Right lobe of liver (tissue), 6 donors: Measurements from ENCODE around the gene DENND4A. TPM values are rescaled to one million over a fixed set of nuclear protein-coding genes. Genes with fewer than 3 reads are reported as not detected.
"Not testable (repeated sequence)": the region's sequence is repeated elsewhere in the genome, so short reads cannot be mapped to it uniquely, and the experiment has no call there.

Source experiments
- ATAC-seq, 4 donors: fragments of 200-7000 bp; cut with Tn5 transposase; one replicate each; pipeline ENCODE4 v1.9.1; 2020; ENCODE audit warnings: mild to moderate bottlenecking in 4 of 4, moderate library complexity in 4 of 4
- DNase-seq, 3 donors: peaks; one replicate each; pipeline ENCODE4 v3.0.0-alpha.2; 2020
- H3K27ac ChIP-seq, 3 donors: fragments of 200-600 bp; one replicate each; pipeline ENCODE4 v1.8.0; 2022
- H3K27me3 ChIP-seq, 2 donors: fragments of 200-600 bp; one replicate each; pipeline ENCODE4 v1.8.0; 2022
- H3K36me3 ChIP-seq, 4 donors: fragments of 200-600 bp; sonication (generic) in 1 of 4; one replicate each; pipeline versions ENCODE4 v1.5.1 to v1.8.0; 2017 to 2022; ENCODE audit warnings: control low read depth in 1 of 4
- H3K4me1 ChIP-seq, 4 donors: fragments of 200-600 bp; sonication (generic) in 1 of 4; one replicate each; pipeline versions ENCODE4 v1.5.1 to v1.8.0; 2017 to 2022; ENCODE audit warnings: control low read depth in 1 of 4
- H3K4me3 ChIP-seq, 3 donors: fragments of 200-600 bp; one replicate each; pipeline ENCODE4 v1.8.0; 2022
- H3K9me3 ChIP-seq, 4 donors: fragments of 200-600 bp; sonication (generic) in 1 of 4; one replicate each; pipeline versions ENCODE4 v1.5.1 to v1.8.0; 2017 to 2022; ENCODE audit warnings: control low read depth in 1 of 4
- CTCF ChIP-seq, 4 donors: fragments of 200-600 bp in 3 of 4; fragments of 450-650 bp in 1 of 4; IDR thresholded peaks; one replicate each; pipeline versions ENCODE4 v1.5.1 to v1.8.0; 2016 to 2022; ENCODE audit warnings: antibody characterized with exemption in 4 of 4, mild to moderate bottlenecking in 2 of 4
- POLR2A ChIP-seq: fragments of 450-650 bp; IDR thresholded peaks from one replicate; pipeline ENCODE4 v1.6.1; 2017; ENCODE audit warnings: antibody characterized with exemption, mild to moderate bottlenecking
- WGBS: methylation state at CpG from one replicate; pipeline ENCODE4 v1.1.6; 2018; ENCODE audit warnings: low coverage, low lambda C conversion rate; ENCODE audit not compliant: insufficient coverage; ENCODE audit errors: missing lambda C conversion rate; 5-methylcytosine and 5-hydroxymethylcytosine counted together
- intact Hi-C, 2 donors: fragments of 100-400 bp; cut with DNase I; formaldehyde crosslinking; loops; one replicate each; pipeline versions ENCODE4 v1.11.2 to v1.14.1; 2022
- total RNA-seq, 6 experiments: library from RNA; depleted of rRNA in 2 of 6; stranded (reverse); fragments of >200 nt in 2 of 6; fragmentation: NEBNext Ultra II Directional in 3 of 6; extraction: Animal tissue kit (Norgen Biotek cat#: 25700) in 3 of 6; gene quantifications; one replicate each; pipeline versions ENCODE4 v1.1.0 to v1.2.4, GENCODE V29; 2016 to 2023
- donor health status: DM: no; HTN: yes; CAD: no.
- donor health status: DM: no; HTN: no; CAD: no.
- donor health status: DM: no; HTN: no; CAD: no.
- donor health status: DM: no; HTN: yes; CAD: no.
- donor health status: DM: no; HTN: yes; CAD: no.

DENND4A gene
- total RNA-seq, 6 experiments from 2014 or later = 12.7 to 32.4 (median 21.5) TPM

- intact Hi-C loops = no loop called here
- 100% methylated on average over 1 of the region's 1 CpG for WGBS
These were observed 20.8 kb upstream of the DENND4A start for GRCh38 chr15:65812916-65813315.

GRCh38 chr15:65812467-65812866, 20.4 kb upstream of the DENND4A start:
- no peaks in the 10 kb centered on the region for H3K36me3 ChIP-seq
- H3K27ac ChIP-seq = no peak overlapping the region
- no peaks in the 10 kb centered on the region for H3K9me3 ChIP-seq
- intact Hi-C loops = no loop called here
- no peaks in the 10 kb centered on the region for H3K27me3 ChIP-seq
- 94% methylated on average over 2 of the region's 3 CpGs for WGBS
- DNase-seq (no peak), ATAC-seq (no peak)
- no peaks in the 10 kb centered on the region for H3K4me1 ChIP-seq
- TF ChIP-seq CTCF (IDR thresholded peaks at IDR 0.05) (no peak), POLR2A (no peak)
- H3K4me3 ChIP-seq = no peak overlapping the region

More at GRCh38 chr15:65812916-65813315, 20.8 kb upstream of the DENND4A start:
- Histone ChIP-seq H3K36me3 (no peaks in the 10 kb centered on the region), H3K9me3 (no peaks in the 10 kb centered on the region), H3K27ac (no peak overlapping the region), H3K4me1 (no peaks in the 10 kb centered on the region), H3K4me3 (no peak overlapping the region), H3K27me3 (no peaks in the 10 kb centered on the region)
- TF ChIP-seq CTCF (IDR thresholded peaks at IDR 0.05) (no peak), POLR2A (no peak)
- ATAC-seq (no peak), DNase-seq (no peak)

GRCh38 chr15:65811835-65812234, 19.7 kb upstream of the DENND4A start:
- H3K27me3 ChIP-seq = no peaks in the 10 kb centered on the region
- DNase-seq (no peak), ATAC-seq (no peak)
- H3K27ac ChIP-seq = no peak overlapping the region
- H3K4me1 ChIP-seq = no peaks in the 10 kb centered on the region
- TF ChIP-seq CTCF (IDR thresholded peaks at IDR 0.05) (no peak), POLR2A (no peak)
- no peaks in the 10 kb centered on the region for H3K9me3 ChIP-seq
- intact Hi-C loops = no loop called here
- H3K4me3 ChIP-seq = no peak overlapping the region
- no CpG with 5 or more reads among the region's 3 CpGs for WGBS
- no peaks in the 10 kb centered on the region for H3K36me3 ChIP-seq

GRCh38 chr15:65811011-65811733, 19.1 kb upstream of the DENND4A start:
- H3K36me3 ChIP-seq, H3K4me3 ChIP-seq, H3K9me3 ChIP-seq, H3K27ac ChIP-seq, DNase-seq, intact Hi-C loops, H3K4me1 ChIP-seq, H3K27me3 ChIP-seq, ATAC-seq: not testable (repeated sequence)
- 93% methylated on average over 4 of the region's 4 CpGs for WGBS

- 86% methylated on average over 3 of the region's 3 CpGs for WGBS
- intact Hi-C loops = no loop called here
- H3K27ac ChIP-seq = no peak overlapping the region
- no peaks in the 10 kb centered on the region for H3K36me3 ChIP-seq
- H3K4me1 ChIP-seq = peaks cover 0 to 15% (median 6%) of the 10 kb centered on the region in 4 donors
- ATAC-seq = no peak
- H3K9me3 ChIP-seq = no peaks in the 10 kb centered on the region
- DNase-seq = no peak
- H3K27me3 ChIP-seq = no peaks in the 10 kb centered on the region
- no peak overlapping the region for H3K4me3 ChIP-seq
- TF ChIP-seq POLR2A (no peak), CTCF (IDR thresholded peaks at IDR 0.05) (no peak)
These were observed 14.3 kb upstream of the DENND4A start for GRCh38 chr15:65806397-65806796.
